ENCODE data around the gene KCNJ2.

DNA sequence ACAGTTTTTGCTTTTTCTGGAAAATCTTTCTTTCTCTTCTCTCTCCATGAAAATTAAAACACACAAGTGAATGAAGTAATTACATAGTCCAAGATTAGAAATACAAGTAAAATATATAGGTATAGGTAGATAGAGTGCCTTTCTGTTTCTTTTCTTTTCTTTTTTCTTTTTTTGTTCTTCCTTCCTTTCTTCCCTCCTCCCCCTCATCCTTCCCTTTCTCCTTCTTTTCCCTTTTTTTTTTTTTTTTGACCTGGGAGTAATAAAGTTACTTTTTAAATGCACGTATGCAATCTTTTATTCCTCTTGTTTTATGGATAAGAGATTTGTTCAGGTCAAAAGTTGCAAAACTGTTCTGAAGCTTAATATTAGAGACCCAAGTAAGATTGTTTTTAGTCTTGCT lies 34.6 kb upstream of the KCNJ2 start:
- no peak for TF ChIP-seq POLR2A (IDR thresholded peaks at IDR 0.05)
- no peak for TF ChIP-seq CTCF (IDR thresholded peaks at IDR 0.05)

Measured in vagina (tissue), 2 donors.